H1 (cell line): Measurements from ENCODE around the gene BCAR1.

Experiments used
- BRCA1 ChIP-seq: IDR thresholded peaks from 2 replicates; pipeline ENCODE4 v1.6.1; 2012; ENCODE audit warnings: low read depth, low read length, improper control_type of control experiment
- CREB1 ChIP-seq: IDR thresholded peaks from 2 replicates; pipeline ENCODE4 v1.6.1; 2012; ENCODE audit warnings: inconsistent platforms
- HDAC2 ChIP-seq, 2 experiments: fragments of 300-600 bp in 1 of 2; sonication (generic) in 1 of 2; IDR thresholded peaks; 2 replicates each; pipeline ENCODE4 v1.6.1; 2011 to 2012; ENCODE audit warnings: low read depth in 2 of 2, low read length in 2 of 2, mild to moderate bottlenecking in 2 of 2, moderate library complexity in 2 of 2, borderline replicate concordance in 1 of 2, inconsistent platforms in 1 of 2
- TAF1 ChIP-seq: IDR thresholded peaks from 2 replicates; pipeline ENCODE4 v1.6.1; 2011; ENCODE audit warnings: mild to moderate bottlenecking, low read depth, low read length

DNA sequence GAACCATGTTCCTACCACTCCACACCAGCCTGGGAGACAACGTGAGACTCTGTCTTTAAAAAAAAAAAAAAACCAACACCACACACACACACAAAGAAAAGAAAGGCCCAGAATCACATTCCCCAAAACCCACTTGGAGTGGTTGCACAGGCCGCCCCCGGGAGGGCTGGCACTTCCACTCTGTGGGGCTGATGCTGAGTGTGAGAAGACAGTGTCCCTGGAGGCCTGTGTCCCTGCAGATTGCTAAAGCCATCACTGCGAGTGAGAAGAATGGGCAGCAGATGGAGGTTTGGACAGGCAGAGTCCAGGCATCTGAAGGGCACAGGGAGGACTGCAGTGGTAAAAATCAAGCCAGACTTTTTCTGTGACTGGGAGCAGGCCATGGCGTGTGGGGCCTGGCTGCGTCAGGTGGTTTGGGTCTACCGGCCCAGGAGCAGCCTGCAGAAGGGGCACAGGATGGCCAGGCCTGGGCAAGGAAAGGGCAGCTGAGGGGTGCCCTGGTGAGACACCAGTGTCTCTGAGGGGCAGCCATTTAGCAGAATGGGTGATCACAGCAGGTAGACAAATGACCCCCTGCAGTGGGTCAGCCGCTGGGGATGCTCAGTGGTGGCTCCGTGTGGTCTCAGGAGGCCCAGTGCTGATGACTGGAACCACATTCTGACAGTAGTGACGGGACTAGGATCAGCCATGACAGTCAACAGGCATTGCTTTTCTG lies 57.5 kb downstream of the BCAR1 start:
- TF ChIP-seq BRCA1 (no peak), HDAC2 (IDR thresholded peaks at IDR 0.05; ENCODE audit: borderline replicate concordance in 1 of 2, low read depth in 2 of 2, low read length in 2 of 2) (no peak), TAF1 (no peak), CREB1 (no peak)
